IPS DF 19.7 (cell line): ENCODE results near the gene FBXO31.
A peak's percentile ranks its signal among the peaks of the same experiment; 100 is the strongest.
"Not testable (repeated sequence)": the region's sequence is repeated elsewhere in the genome, so short reads cannot be mapped to it uniquely, and the experiment has no call there.

Experiments used
- DNase-seq: peaks from one replicate; pipeline ENCODE4 v3.0.0-alpha.2; 2013; ENCODE audit warnings: low read depth, low spot score

Gene FBXO31

GRCh38 chr16:87387942-87388817 lies 4.6 kb upstream of the FBXO31 start:
- DNase-seq: peak; percentile 97

- DNase-seq: not testable (repeated sequence)
Observed at GRCh38 chr16:87384875-87385167, 1.2 kb upstream of the FBXO31 start.

- no peak for DNase-seq
Observed at GRCh38 chr16:87384162-87384874, 742 bp upstream of the FBXO31 start.

GRCh38 chr16:87382023-87382785 lies 1.4 kb downstream of the FBXO31 start:
- DNase-seq: no peak

- DNase-seq: no peak
Observed at GRCh38 chr16:87380881-87381280, 2.7 kb downstream of the FBXO31 start.

- no peak for DNase-seq
Observed at GRCh38 chr16:87380403-87380802, 3.2 kb downstream of the FBXO31 start.

- DNase-seq: not testable (repeated sequence)
Observed at GRCh38 chr16:87379312-87379752, 4.2 kb downstream of the FBXO31 start.

- DNase-seq: no peak
Observed at GRCh38 chr16:87376660-87377059, 6.9 kb downstream of the FBXO31 start.

- no peak for DNase-seq
Observed at GRCh38 chr16:87375426-87376135, 8.0 kb downstream of the FBXO31 start.

- DNase-seq: no peak
Observed at GRCh38 chr16:87374313-87374712, 9.3 kb downstream of the FBXO31 start.

- no peak for DNase-seq
Observed at GRCh38 chr16:87372305-87372704, 11.3 kb downstream of the FBXO31 start.

GRCh38 chr16:87371261-87371866 lies 12.2 kb downstream of the FBXO31 start:
- no peak for DNase-seq

GRCh38 chr16:87369796-87370719 lies 13.5 kb downstream of the FBXO31 start:
- DNase-seq: no peak

- no peak for DNase-seq
Observed at GRCh38 chr16:87369117-87369765, 14.3 kb downstream of the FBXO31 start.

- no peak for DNase-seq
Observed at GRCh38 chr16:87368029-87368770, 15.4 kb downstream of the FBXO31 start.

- no peak for DNase-seq
Observed at GRCh38 chr16:87367529-87367928, 16.0 kb downstream of the FBXO31 start.

- no peak for DNase-seq
Observed at GRCh38 chr16:87366930-87367329, 16.6 kb downstream of the FBXO31 start.

- no peak for DNase-seq
Observed at GRCh38 chr16:87366288-87366687, 17.3 kb downstream of the FBXO31 start.
